Fibroblast of lung (primary cell): ENCODE data around the gene ANKS3.

ENCODE experiments used
- EZH2 ChIP-seq: IDR thresholded peaks from 2 replicates; pipeline ENCODE4 v1.5.1; 2012; ENCODE audit warnings: low read length, control low read depth, mild to moderate bottlenecking; ENCODE audit errors: missing control alignments
- TF ChIP-seq, protein P1 (sequence below), 2 donors: IDR thresholded peaks in 1 of 2; conservative IDR thresholded peaks in 1 of 2; 1 replicate in 1 of 2; 2 replicates in 1 of 2; pipeline ENCODE4 v1.5.1; 2011 to 2012; ENCODE audit warnings: low read length in 2 of 2, control low read depth in 1 of 2, inconsistent platforms in 1 of 2, low read depth in 1 of 2, mild to moderate bottlenecking in 1 of 2

DNA sequence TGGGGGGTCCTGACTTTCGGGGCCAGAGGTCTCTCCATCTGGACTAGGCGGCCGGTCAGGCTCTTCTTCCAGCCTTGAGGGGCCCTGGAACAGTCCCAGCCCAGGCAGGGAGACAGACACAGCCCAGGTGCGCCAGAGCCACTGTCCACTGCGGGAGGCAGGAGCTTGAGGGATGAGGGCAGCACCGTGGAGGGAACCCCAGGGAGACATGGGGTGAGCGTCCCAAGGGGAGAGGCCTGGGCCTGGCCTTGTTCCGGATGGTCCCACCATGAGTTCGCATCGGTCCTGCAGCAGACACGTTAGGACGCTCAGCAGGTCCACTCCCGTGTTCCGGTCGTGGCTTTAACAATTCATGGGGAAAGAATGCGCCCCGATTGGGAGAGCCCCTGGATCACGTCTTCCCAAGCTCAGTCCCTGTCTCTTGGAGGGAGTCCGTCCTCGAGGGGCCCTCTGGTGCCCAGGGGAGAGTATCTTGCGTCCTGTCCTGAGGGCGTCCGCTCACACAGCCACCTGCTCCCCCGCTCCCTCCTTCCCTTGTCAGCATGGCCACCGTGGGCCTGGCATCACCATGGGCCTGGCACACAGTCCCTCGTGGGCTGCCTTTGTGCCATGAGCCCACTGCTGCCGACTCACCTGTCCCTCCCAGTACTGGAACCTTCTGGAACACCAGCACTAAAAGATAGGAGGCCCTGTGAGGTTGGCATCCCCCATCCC lies 47.4 kb downstream of the ANKS3 start:
- TF ChIP-seq, protein P1, sequence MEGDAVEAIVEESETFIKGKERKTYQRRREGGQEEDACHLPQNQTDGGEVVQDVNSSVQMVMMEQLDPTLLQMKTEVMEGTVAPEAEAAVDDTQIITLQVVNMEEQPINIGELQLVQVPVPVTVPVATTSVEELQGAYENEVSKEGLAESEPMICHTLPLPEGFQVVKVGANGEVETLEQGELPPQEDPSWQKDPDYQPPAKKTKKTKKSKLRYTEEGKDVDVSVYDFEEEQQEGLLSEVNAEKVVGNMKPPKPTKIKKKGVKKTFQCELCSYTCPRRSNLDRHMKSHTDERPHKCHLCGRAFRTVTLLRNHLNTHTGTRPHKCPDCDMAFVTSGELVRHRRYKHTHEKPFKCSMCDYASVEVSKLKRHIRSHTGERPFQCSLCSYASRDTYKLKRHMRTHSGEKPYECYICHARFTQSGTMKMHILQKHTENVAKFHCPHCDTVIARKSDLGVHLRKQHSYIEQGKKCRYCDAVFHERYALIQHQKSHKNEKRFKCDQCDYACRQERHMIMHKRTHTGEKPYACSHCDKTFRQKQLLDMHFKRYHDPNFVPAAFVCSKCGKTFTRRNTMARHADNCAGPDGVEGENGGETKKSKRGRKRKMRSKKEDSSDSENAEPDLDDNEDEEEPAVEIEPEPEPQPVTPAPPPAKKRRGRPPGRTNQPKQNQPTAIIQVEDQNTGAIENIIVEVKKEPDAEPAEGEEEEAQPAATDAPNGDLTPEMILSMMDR (conservative IDR thresholded peaks at IDR 0.05 in 1 of 2, IDR thresholded peaks at IDR 0.05 in 1 of 2; ENCODE audit: low read depth in 1 of 2, low read length in 2 of 2) = no peak
- no peak for TF ChIP-seq EZH2
